Posterior vena cava (tissue), 2 donors: ENCODE data around the gene FMO1. TPM values are rescaled to one million over a fixed set of nuclear protein-coding genes. Genes with fewer than 3 reads are reported as not detected.
"Not testable (repeated sequence)": the region's sequence is repeated elsewhere in the genome, so short reads cannot be mapped to it uniquely, and the experiment has no call there.

Experiments used
- DNase-seq: peaks from one replicate; pipeline ENCODE4 v3.0.0-alpha.2; 2020; ENCODE audit warnings: low spot score
- intact Hi-C, 2 donors: fragments of 100-400 bp; cut with DNase I; formaldehyde crosslinking; loops; one replicate each; pipeline versions ENCODE4 v1.14.1 to v1.14.2; 2022 to 2023
- total RNA-seq, 2 donors: library from RNA; stranded (reverse); fragmentation: NEBNext Ultra II Directional; extraction: Animal tissue kit (Norgen Biotek cat#: 25700); gene quantifications; one replicate each; pipeline ENCODE4 v1.2.1, GENCODE V29; 2021
- donor health status: DM: yes; HTN: yes; CAD: no.
- donor health status: DM: yes; HTN: yes; CAD: no.

The FMO1 gene
- total RNA-seq, 2 donors from 2014 or later, result 1.0 to 2.2 TPM

GRCh38 chr1:171224257-171224656 lies 24.0 kb upstream of the FMO1 start:
- not testable (repeated sequence) for DNase-seq
- intact Hi-C loops, result loop anchor here (10.0 kb wide), 2 partner anchors 139 to 249 kb away; no protein-coding TSS in a partner anchor

DNA sequence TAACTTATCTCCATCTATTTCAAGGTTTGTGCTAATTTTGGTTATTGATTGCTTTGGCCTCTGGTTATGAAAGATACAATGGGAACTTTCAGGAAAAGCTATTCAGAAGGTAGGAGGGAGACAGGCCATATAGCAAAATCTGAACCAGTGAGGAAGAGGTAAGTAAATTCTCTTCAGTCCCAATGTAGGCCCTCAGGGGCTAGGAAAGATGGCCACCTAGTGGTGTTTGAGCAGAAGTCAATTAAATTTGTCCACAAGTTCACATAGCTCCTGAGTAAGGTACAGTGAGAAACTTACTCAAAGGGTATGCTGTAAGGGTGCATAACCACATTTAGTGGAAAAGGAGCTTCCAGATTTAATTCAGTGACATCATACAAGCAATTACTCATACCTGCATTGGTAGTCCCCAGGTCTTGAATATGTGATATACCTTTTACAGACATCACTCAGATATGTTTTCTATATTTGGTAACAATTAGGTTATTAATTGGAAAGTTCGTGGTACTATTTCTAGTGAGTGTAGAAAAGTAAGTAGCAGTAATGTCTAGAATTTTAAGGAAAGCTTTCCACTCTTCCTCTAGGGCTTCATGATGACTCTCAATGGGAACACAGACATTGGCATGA lies 21.4 kb upstream of the FMO1 start:
- intact Hi-C loops, result loop anchor here (5.0 to 10.0 kb wide), 3 partner anchors 140 to 252 kb away; no protein-coding TSS in a partner anchor

GRCh38 chr1:171231326-171231725 lies 17.0 kb upstream of the FMO1 start:
- no peak for DNase-seq
- intact Hi-C loops, result no loop called here

More for the DNA sequence above, 21.4 kb upstream of the FMO1 start:
- DNase-seq, result no peak

- intact Hi-C loops, result no loop called here
- no peak for DNase-seq
Observed at GRCh38 chr1:171233183-171233582, 15.1 kb upstream of the FMO1 start.

DNA sequence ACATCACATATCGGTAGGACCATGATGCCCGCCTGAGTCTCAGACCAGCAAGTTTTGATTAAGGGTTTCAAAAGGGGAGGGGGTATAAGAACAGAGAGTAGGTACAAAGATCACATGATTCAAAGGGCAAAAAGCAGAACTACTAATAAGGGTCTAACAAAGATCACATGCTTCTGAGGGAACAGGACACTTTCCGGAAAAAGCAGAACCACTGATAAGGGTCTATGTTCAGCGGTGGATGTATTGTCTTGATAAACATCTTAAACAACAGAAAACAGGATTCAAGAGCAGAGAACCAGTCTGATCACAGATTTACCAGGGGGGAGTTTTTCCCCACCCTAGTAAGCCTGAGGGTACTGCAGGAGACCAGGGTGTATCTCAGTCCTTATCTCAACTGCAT lies 12.1 kb upstream of the FMO1 start:
- intact Hi-C loops, DNase-seq: not testable (repeated sequence)

- intact Hi-C loops, result loop anchor here in 1 of 2 donors (10.0 kb wide), 1 partner anchor 71 kb away; the partner anchor contains the start of gene FMO4
- no peak for DNase-seq
Observed at GRCh38 chr1:171243878-171244277, 4.4 kb upstream of the FMO1 start.

DNA sequence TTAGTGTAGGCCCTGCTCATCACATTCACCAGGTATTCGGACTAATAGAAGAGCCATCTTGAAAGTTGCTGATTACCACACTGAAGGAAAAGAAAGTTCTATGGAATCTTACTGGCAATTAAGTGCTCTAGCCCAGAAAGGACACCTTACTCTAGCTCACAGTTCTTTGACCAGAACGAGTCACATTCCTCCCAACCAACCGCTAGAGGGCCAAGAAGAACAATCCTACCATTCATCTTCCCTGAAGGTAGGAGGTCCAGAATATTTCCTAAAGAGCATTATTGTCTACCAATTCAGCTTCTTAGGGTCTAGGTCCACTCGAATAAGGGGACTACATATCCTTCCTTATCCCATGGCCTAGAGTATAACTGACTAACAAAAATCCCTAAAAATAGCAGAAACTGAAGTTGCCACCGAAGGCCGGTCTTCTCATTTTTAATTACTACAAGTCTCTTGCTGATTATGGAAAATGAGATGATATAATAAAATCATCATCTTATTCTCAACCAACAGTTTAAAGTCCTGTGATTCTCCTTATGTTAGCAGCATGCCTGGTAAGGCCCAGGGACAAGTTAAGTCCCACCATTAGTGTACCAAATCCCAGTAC lies 2.7 kb upstream of the FMO1 start:
- intact Hi-C loops, result loop anchor here in 1 of 2 donors (10.0 kb wide), 1 partner anchor 69 kb away; the partner anchor contains the start of gene FMO4
- DNase-seq, result no peak

DNA sequence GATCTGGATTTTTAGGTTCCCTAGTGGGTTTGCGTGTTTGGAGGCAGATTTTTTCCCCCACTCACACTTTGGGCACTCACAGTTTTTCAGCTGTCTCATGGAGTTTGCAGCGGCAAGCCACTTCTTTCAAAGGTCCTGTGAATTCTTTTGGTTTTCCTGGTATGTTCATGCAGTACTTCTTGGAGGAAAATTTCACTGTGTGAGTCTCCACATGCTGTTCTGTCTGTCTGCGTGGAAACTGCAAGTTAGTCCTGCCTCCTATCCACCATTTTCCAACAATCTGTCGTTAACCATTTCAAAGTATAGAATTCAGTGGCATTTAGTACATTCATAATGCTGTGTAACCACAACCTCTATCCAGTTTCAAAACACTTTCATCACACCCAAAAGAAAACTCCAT lies 793 bp upstream of the FMO1 start:
- intact Hi-C loops, result loop anchor here in 1 of 2 donors (10.0 kb wide), 1 partner anchor 67 kb away; the partner anchor contains the start of gene FMO4
- DNase-seq, result no peak

GRCh38 chr1:171248841-171249240 lies 547 bp downstream of the FMO1 start:
- no peak for DNase-seq
- intact Hi-C loops, result loop anchor here in 1 of 2 donors (10.0 kb wide), 1 partner anchor 66 kb away; the partner anchor contains the start of gene FMO4

DNA sequence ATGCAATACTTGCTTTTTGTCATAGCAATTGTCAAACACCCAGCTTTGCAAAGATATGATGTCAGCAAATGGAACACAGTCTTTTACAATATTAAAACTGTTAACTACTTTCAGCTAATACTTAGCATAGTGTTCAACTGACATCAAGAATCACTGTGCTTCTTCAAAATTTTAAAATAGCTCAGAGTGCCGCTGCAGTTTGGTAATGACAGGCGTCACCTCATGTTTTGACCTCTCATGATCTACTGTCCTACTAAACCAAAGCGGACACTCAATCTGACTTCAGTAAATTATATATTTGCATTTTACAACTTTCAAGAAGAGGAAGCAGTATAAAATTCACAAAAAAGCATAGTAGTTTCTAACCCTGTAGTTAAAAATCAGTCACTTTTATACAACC lies 2.0 kb downstream of the FMO1 start:
- intact Hi-C loops, result loop anchor here in 1 of 2 donors (10.0 kb wide), 1 partner anchor 65 kb away; the partner anchor contains the start of gene FMO4

DNA sequence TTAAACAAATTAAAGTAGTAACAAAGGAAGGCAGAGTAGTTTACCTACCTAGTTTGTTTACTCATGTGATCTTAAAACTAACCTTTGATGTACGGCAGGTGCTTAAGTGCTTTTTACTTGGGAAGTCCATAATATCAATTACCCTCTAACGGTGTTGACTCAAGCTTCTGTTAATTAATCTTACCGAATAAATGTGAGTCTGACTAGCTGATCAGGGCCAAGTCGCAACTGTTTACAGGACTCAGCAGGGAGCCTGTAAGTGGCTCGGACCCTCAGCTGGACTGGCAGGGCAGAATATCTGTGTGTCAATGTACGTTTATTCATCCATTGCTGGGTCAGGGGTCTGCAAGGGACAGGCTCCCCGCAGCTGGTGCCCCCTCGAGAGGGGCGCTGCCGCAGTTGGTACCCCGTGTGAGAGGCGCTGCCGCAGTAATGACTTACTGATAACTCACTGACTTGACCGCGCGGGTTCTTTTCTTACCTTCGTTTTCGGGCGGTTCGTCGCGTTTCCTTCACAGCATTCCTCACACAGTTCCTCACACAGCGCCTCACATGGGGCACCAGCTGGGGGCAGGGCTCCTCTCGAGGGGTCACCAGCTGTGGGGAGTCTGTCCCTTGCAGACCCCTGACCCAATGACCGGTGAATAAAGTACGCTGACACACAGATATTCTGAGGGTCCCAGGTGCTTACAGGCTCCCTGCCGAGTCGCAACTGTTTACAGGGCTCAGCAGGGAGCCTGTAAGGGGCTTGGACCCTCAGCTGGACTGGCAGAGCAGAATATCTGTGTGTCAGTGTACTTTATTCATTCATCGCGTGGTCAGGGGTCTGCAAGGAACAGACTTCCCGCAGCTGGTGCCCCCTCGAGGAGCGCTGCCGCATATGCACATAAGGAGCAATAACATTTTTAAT lies 3.0 kb downstream of the FMO1 start:
- intact Hi-C loops, result loop anchor here in 1 of 2 donors (10.0 kb wide), 1 partner anchor 64 kb away; the partner anchor contains the start of gene FMO4
- no peak for DNase-seq

More for the DNA sequence above, 2.0 kb downstream of the FMO1 start:
- no peak for DNase-seq

DNA sequence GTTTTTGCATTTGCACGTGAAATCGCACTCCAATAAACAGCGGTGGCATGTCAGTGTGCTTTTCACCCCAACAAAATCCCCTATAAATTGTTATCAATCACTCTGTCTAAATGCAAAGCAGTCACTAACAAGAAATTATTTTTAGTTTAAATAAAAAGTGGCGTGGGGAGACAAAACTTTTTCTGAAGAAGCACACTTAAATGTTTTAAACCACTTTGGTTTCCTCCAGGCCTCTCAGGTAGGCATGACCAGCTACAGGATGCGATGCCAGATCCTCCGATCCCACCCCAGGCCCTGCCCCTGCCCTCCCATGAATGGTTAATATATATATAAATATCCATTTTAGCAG lies 3.6 kb downstream of the FMO1 start:
- DNase-seq, result no peak
- intact Hi-C loops, result loop anchor here in 1 of 2 donors (10.0 kb wide), 1 partner anchor 63 kb away; the partner anchor contains the start of gene FMO4

DNA sequence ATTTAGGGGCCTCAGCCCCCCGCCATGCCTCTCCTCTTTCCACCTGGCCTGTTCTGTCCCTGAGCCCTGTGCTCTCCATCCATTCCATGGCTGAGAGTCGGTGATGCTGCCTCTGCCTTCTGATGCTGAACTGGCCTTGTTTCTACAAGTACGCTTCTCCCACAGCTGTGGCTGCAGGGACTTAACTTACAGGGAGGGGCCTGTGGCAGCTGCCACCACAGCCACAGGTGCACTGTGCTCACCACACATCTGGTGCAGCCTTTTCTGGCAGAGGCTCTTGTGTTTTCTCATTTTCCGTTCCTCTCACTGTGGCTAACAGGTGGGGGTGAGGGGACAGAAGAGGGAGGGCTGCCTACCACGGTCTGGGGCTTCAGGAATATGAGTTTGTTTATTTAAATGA lies 4.2 kb downstream of the FMO1 start:
- intact Hi-C loops, result loop anchor here in 1 of 2 donors (10.0 kb wide), 1 partner anchor 62 kb away; the partner anchor contains the start of gene FMO4
- DNase-seq, result no peak

- intact Hi-C loops, result loop anchor here in 1 of 2 donors (10.0 kb wide), 1 partner anchor 60 kb away; the partner anchor contains the start of gene FMO4
- no peak for DNase-seq
Observed at GRCh38 chr1:171254859-171255258, 6.6 kb downstream of the FMO1 start.

- intact Hi-C loops, result loop anchor here in 1 of 2 donors (10.0 kb wide), 1 partner anchor 58 kb away; the partner anchor contains the start of gene FMO4
Observed at GRCh38 chr1:171256940-171257606, 8.8 kb downstream of the FMO1 start.

DNA sequence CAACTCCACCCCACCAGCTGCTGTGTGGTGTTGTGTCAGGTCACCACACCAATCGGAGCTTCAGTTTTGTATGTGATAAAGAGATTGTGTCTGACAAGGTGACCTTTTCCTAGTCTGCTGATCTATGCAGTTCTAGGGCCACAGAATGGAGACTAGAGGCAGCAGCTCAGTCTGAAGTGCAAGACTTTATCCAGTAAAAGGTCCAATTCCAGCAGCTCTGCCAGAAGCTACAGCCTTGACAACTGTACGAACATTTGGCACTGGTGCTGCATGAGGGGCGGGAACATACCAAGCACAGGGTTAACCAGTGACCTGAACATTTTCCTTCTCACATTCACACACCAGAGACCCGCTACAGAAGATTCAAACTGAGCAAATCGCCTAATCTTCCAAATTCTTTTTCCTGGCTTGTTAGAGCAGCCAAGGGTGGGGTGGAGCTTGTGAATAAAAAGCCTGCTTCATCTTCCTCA lies 9.3 kb downstream of the FMO1 start:
- no peak for DNase-seq
- intact Hi-C loops, result loop anchor here in 1 of 2 donors (10.0 kb wide), 1 partner anchor 57 kb away; the partner anchor contains the start of gene FMO4

More at GRCh38 chr1:171256940-171257606, 8.8 kb downstream of the FMO1 start:
- no peak for DNase-seq

DNA sequence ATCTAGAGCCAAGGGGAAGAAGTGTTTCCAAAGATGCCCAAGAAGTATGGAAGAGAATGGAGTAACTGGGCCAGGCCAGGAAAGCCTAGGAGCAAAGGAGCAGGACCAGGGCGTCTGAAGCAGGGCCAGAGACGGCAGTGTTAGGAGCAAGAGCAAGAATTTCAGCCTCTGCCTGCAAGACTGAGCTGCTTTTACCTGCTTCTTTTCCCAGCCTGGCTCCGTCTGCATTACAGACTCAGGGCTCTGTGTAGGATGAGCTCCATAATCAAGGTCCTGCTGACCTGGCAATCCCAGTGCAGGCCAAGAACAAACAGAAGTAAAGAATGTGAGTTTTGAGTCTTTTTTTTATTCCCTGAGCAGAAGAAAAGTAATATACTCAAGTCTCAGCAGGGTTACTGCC lies 10.1 kb downstream of the FMO1 start:
- no peak for DNase-seq
- intact Hi-C loops, result loop anchor here in 1 of 2 donors (10.0 kb wide), 1 partner anchor 56 kb away; the partner anchor contains the start of gene FMO4

DNA sequence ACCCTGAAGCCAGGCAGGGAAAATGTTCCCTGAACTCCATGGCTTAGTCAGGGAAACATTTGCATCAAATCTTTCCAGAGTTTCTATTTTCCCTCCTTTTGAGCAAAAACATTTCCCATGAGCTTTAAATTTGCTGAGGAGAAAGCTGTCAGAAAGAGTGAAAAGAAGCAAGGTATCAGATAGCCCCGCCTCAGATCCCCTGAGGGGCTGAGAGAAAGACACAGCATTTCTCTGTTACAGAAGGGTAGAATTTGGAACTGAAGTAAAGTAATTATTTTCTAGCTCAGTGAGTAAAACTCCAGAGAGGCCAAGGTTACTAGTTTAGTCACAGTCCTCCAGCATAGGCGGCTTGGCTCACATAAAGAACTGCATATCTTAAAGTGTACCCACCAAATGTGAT lies 10.6 kb downstream of the FMO1 start:
- intact Hi-C loops, result loop anchor here in 1 of 2 donors (10.0 kb wide), 1 partner anchor 56 kb away; the partner anchor contains the start of gene FMO4
- DNase-seq, result no peak
